K562 (cell line): ENCODE results near the gene ZDHHC14. TPM values are rescaled to one million over a fixed set of nuclear protein-coding genes. Genes with fewer than 3 reads are reported as not detected.

Source experiments
- CHCHD3 ChIP-seq: fragments of 250-450 bp; sonication (Bioruptor Pico); IDR thresholded peaks from 2 replicates; pipeline ENCODE4 v2.1.2; 2022; ENCODE audit warnings: mild to moderate bottlenecking
- CXXC5 ChIP-seq: fragments of 250-450 bp; sonication (Bioruptor Pico); IDR thresholded peaks from 2 replicates; pipeline ENCODE4 v1.8.0; 2022; ENCODE audit warnings: inconsistent platforms, mild to moderate bottlenecking, moderate library complexity
- FOSL1 ChIP-seq: fragments of 200-800 bp; sonication (Bioruptor generic); conservative IDR thresholded peaks from 2 replicates; pipeline ENCODE4 v1.6.1; 2016; ENCODE audit warnings: missing genetic modification characterization, missing compliant biosample characterization
- KAT7 ChIP-seq: sonication (generic); formaldehyde crosslinking; IDR thresholded peaks from 2 replicates; pipeline ENCODE4 v1.8.0; 2022; ENCODE audit warnings: missing genetic modification reagents, mild to moderate bottlenecking, borderline replicate concordance
- NFATC3 ChIP-seq: fragments of 450-650 bp; IDR thresholded peaks from 2 replicates; pipeline ENCODE4 v1.6.1; 2017; ENCODE audit warnings: mild to moderate bottlenecking
- RB1 ChIP-seq: fragments of 450-650 bp; IDR thresholded peaks from 2 replicates; pipeline ENCODE4 v1.6.1; 2017; ENCODE audit warnings: low read depth, mild to moderate bottlenecking
- RCOR1 ChIP-seq, 2 experiments: IDR thresholded peaks; 2 replicates each; pipeline ENCODE4 v1.6.1; 2012; ENCODE audit warnings: low read depth in 2 of 2, low read length in 2 of 2, borderline replicate concordance in 1 of 2, improper control_type of control experiment in 1 of 2
- SOX6 ChIP-seq: fragments of 450-650 bp; IDR thresholded peaks from 2 replicates; pipeline ENCODE4 v1.6.1; 2014; ENCODE audit warnings: mild to moderate bottlenecking
- TAF7 ChIP-seq: fragments of 450-650 bp; IDR thresholded peaks from 2 replicates; pipeline ENCODE4 v1.6.1; 2016; ENCODE audit warnings: missing genetic modification characterization, missing compliant biosample characterization
- ZBTB5 ChIP-seq: fragments of 450-650 bp; IDR thresholded peaks from 2 replicates; pipeline ENCODE4 v1.6.1; 2017; ENCODE audit warnings: antibody characterized with exemption
- ZBTB7A ChIP-seq: IDR thresholded peaks from 2 replicates; pipeline ENCODE4 v1.6.1; 2011; ENCODE audit warnings: low read depth, mild to moderate bottlenecking, low read length, moderate library complexity, borderline replicate concordance; ENCODE audit not compliant: control insufficient read depth
- ZNF174 ChIP-seq: fragments of 250-450 bp; sonication (Bioruptor Pico); IDR thresholded peaks from 2 replicates; pipeline ENCODE4 v1.4.0; 2020; ENCODE audit warnings: mild to moderate bottlenecking
- ZNF316 ChIP-seq: fragments of 450-650 bp; IDR thresholded peaks from 2 replicates; pipeline ENCODE4 v1.6.1; 2016
- polyA plus RNA-seq, 8 experiments: library from polyadenylated mRNA; depleted of rRNA in 4 of 8; stranded (reverse) in 5 of 8; unstranded in 3 of 8; fragments of >200 nt; fragmentation: Nextera tagmentation in 2 of 8; fragmentation: Illumina TruSeq in 1 of 8; extraction: Ambion mirVana in 2 of 8; extraction: Trizol in 1 of 8; gene quantifications; 2 replicates each; pipeline versions ENCODE4 v1.2.1 to v1.2.3, GENCODE V29; 2011 to 2014; ENCODE audit warnings: inconsistent platforms in 1 of 8, missing spikeins in 1 of 8
- total RNA-seq, 7 experiments: library from RNA; depleted of rRNA in 6 of 7; stranded (reverse); fragments of >200 nt in 6 of 7; fragmentation: Illumina TruSeq in 2 of 7; extraction: Trizol in 2 of 7; gene quantifications; 2 replicates each; pipeline versions ENCODE4 v1.2.1 to v1.2.3, GENCODE V29; 2011 to 2021; ENCODE audit warnings: low replicate concordance in 1 of 7
- TF ChIP-seq, protein P1 (sequence below): fragments of 450-650 bp; IDR thresholded peaks from one replicate; pipeline ENCODE4 v1.6.1; 2018; ENCODE audit warnings: mild to moderate bottlenecking, moderate library complexity; ENCODE audit not compliant: partially characterized antibody
- TF ChIP-seq, protein P2 (sequence below): IDR thresholded peaks from 3 replicates; pipeline ENCODE4 v1.6.1; 2011; ENCODE audit warnings: borderline replicate concordance, mild to moderate bottlenecking; ENCODE audit not compliant: insufficient read length, insufficient read depth
- TF ChIP-seq, protein P3 (sequence below): fragments of 250-450 bp; sonication (Bioruptor Pico); IDR thresholded peaks from 2 replicates; pipeline ENCODE4 v1.8.0; 2021; ENCODE audit warnings: moderate library complexity, mild to moderate bottlenecking, inconsistent platforms
- TF ChIP-seq, protein P4 (sequence below): fragments of 250-450 bp; sonication (Bioruptor Pico); IDR thresholded peaks from 2 replicates; pipeline ENCODE4 v1.6.1; 2021; ENCODE audit warnings: mild to moderate bottlenecking
- TF ChIP-seq, protein P5 (sequence below): fragments of 250-450 bp; sonication (Bioruptor Pico); IDR thresholded peaks from 2 replicates; pipeline ENCODE4 v1.4.0; 2020; ENCODE audit warnings: mild to moderate bottlenecking, moderate library complexity, borderline replicate concordance

ZDHHC14 gene
- total and polyA plus RNA-seq, 9 of the 15 experiments (the other 6 are each of a cell fraction or from before 2014, with no cell fraction given), result 0.92 to 23.1 (median 13.8) TPM

GRCh38 chr6:157514659-157515496 is 133.9 kb downstream of the ZDHHC14 start (continued):
- TF ChIP-seq, protein P1, sequence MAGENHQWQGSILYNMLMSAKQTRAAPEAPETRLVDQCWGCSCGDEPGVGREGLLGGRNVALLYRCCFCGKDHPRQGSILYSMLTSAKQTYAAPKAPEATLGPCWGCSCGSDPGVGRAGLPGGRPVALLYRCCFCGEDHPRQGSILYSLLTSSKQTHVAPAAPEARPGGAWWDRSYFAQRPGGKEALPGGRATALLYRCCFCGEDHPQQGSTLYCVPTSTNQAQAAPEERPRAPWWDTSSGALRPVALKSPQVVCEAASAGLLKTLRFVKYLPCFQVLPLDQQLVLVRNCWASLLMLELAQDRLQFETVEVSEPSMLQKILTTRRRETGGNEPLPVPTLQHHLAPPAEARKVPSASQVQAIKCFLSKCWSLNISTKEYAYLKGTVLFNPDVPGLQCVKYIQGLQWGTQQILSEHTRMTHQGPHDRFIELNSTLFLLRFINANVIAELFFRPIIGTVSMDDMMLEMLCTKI, result no peak
- TF ChIP-seq, protein P2, sequence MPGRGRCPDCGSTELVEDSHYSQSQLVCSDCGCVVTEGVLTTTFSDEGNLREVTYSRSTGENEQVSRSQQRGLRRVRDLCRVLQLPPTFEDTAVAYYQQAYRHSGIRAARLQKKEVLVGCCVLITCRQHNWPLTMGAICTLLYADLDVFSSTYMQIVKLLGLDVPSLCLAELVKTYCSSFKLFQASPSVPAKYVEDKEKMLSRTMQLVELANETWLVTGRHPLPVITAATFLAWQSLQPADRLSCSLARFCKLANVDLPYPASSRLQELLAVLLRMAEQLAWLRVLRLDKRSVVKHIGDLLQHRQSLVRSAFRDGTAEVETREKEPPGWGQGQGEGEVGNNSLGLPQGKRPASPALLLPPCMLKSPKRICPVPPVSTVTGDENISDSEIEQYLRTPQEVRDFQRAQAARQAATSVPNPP, result no peak
- TF ChIP-seq, protein P3, sequence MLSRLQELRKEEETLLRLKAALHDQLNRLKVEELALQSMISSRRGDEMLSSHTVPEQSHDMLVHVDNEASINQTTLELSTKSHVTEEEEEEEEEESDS (CRISPR knock-in tag), result no peak
- no peak for TF ChIP-seq CHCHD3 (CRISPR knock-in tag)
- TF ChIP-seq KAT7 (CRISPR knock-in tag), result peak; percentile 62; the same call in 1 of the 2 replicates
- TF ChIP-seq ZNF174, result no peak
- TF ChIP-seq ZBTB7A, result peak; percentile 66; the same call in 1 of the 2 replicates
- TF ChIP-seq RCOR1 (IDR thresholded peaks at IDR 0.05; ENCODE audit: borderline replicate concordance in 1 of 2, low read depth in 2 of 2, low read length in 2 of 2), result peak; percentile 64 to 93; a peak in 3 of 4 replicates
- peak; percentile 84 for TF ChIP-seq CXXC5 (CRISPR knock-in tag)
- TF ChIP-seq ZBTB5, result 0 out of 2 replicates have a peak, but pooled peaks have one; percentile 10
- TF ChIP-seq TAF7, result peak; percentile 74
- peak; percentile 89 for TF ChIP-seq ZNF316
- TF ChIP-seq, protein P4, sequence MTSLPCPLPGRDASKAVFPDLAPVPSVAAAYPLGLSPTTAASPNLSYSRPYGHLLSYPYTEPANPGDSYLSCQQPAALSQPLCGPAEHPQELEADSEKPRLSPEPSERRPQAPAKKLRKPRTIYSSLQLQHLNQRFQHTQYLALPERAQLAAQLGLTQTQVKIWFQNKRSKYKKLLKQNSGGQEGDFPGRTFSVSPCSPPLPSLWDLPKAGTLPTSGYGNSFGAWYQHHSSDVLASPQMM (CRISPR knock-in tag), result no peak
- peak; percentile 91 for TF ChIP-seq SOX6
- TF ChIP-seq, protein P5, sequence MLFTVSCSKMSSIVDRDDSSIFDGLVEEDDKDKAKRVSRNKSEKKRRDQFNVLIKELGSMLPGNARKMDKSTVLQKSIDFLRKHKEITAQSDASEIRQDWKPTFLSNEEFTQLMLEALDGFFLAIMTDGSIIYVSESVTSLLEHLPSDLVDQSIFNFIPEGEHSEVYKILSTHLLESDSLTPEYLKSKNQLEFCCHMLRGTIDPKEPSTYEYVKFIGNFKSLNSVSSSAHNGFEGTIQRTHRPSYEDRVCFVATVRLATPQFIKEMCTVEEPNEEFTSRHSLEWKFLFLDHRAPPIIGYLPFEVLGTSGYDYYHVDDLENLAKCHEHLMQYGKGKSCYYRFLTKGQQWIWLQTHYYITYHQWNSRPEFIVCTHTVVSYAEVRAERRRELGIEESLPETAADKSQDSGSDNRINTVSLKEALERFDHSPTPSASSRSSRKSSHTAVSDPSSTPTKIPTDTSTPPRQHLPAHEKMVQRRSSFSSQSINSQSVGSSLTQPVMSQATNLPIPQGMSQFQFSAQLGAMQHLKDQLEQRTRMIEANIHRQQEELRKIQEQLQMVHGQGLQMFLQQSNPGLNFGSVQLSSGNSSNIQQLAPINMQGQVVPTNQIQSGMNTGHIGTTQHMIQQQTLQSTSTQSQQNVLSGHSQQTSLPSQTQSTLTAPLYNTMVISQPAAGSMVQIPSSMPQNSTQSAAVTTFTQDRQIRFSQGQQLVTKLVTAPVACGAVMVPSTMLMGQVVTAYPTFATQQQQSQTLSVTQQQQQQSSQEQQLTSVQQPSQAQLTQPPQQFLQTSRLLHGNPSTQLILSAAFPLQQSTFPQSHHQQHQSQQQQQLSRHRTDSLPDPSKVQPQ (CRISPR knock-in tag), result no peak
- peak; percentile 100 for TF ChIP-seq NFATC3
- TF ChIP-seq FOSL1 (tag), result peak; percentile 100
- peak; percentile 58; the same call in 1 of the 2 replicates for TF ChIP-seq RB1
